ENCODE data around the gene BNC2.

- TF ChIP-seq, protein P1, sequence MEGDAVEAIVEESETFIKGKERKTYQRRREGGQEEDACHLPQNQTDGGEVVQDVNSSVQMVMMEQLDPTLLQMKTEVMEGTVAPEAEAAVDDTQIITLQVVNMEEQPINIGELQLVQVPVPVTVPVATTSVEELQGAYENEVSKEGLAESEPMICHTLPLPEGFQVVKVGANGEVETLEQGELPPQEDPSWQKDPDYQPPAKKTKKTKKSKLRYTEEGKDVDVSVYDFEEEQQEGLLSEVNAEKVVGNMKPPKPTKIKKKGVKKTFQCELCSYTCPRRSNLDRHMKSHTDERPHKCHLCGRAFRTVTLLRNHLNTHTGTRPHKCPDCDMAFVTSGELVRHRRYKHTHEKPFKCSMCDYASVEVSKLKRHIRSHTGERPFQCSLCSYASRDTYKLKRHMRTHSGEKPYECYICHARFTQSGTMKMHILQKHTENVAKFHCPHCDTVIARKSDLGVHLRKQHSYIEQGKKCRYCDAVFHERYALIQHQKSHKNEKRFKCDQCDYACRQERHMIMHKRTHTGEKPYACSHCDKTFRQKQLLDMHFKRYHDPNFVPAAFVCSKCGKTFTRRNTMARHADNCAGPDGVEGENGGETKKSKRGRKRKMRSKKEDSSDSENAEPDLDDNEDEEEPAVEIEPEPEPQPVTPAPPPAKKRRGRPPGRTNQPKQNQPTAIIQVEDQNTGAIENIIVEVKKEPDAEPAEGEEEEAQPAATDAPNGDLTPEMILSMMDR (conservative IDR thresholded peaks at IDR 0.05 in 1 of 2, IDR thresholded peaks at IDR 0.05 in 1 of 2; ENCODE audit: low read depth in 1 of 2, low read length in 2 of 2): no peak
- TF ChIP-seq EZH2 (IDR thresholded peaks at IDR 0.05; ENCODE audit: low read length, missing control alignments): no peak
Measured at GRCh38 chr9:16618524-16618923, 251.9 kb downstream of the BNC2 start.

Data from fibroblast of lung (primary cell).